NK-92 (cell line): ENCODE data around the gene MIGA2.
A peak's percentile ranks its signal among the peaks of the same experiment; 100 is the strongest.

ENCODE experiments used
- DNase-seq: peaks from one replicate; lab custom pipeline; 2025; ENCODE audit not compliant: unreplicated experiment; lab: John Stamatoyannopoulos, UW

Gene MIGA2

DNA sequence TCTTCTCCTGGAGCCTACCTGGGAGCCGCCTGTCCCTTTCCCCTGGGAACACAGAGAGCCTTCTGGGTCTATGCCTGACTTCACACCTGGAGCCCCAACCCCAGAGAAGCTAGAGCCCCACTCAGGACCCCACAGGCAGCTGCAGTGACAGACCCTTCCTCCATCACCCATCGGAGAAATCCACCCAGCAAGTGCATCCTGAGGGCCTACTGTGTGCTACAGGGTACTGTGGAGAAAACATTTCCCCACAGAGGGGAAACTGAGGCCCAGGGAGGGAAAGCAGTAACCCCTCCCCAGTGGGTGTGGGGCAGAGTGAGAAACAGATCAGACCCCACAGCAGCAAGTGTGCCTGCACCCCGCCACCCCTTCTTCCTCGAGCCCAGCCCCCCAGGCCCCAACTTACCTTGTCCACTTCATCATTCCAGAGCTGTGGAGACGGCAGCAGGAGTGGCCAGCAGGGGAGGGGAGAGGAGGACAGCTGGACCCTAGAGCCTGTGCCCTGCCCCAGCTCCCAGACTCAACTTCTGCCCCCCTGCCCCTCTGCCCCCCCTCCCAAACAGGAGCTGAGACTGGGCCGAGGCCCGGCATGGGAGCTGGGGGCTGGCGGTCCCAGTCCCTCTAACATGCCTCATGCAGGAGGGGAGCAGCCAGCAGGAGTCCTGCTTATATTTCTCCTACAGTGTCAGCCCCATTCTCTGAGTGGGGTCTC is 26.0 kb upstream of the MIGA2 start:
- no peak for DNase-seq

DNA sequence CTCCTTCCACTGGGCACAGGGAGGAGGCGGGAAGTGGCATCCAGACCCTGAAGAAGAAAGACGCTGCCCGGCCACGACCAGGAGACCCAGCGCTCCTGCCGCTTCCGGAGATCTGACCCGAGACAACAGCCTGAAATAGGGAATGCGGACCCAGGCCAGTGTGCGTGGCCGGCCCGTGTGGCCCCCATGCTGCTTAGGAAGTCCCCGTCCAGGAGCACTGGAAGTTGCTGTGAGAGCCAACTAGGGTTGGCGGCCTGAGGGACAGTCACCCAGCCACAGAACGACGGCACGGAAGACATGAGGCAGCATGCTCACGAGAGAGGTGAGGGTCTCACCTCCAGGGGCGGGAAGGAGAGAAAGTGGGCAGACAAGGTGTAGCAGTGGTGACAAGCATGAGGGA is 25.3 kb upstream of the MIGA2 start:
- DNase-seq, result no peak

GRCh38 chr9:129011761-129012181 is 24.7 kb upstream of the MIGA2 start:
- no peak for DNase-seq

DNA sequence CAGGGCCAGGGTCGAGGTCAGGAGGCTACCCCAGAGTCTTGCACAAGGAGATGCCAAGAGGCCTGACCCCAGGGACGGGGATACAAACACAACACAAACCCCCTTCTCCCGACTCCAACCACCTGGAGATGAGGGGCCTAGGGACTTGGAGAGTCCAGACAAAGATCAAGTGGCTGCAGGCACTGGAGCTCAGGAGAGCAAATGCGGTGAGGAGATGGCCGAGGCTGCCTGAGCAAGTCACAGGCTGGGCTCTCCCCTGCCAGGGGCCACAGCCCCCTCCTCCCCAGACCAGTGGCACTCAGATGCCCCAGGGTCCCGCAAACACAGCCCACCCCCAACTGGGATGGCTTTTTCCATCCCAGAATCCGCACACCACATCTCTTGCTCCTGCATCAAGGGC is 24.1 kb upstream of the MIGA2 start:
- DNase-seq, result no peak

- no peak for DNase-seq
These were observed 23.5 kb upstream of the MIGA2 start for GRCh38 chr9:129012893-129013448.

DNA sequence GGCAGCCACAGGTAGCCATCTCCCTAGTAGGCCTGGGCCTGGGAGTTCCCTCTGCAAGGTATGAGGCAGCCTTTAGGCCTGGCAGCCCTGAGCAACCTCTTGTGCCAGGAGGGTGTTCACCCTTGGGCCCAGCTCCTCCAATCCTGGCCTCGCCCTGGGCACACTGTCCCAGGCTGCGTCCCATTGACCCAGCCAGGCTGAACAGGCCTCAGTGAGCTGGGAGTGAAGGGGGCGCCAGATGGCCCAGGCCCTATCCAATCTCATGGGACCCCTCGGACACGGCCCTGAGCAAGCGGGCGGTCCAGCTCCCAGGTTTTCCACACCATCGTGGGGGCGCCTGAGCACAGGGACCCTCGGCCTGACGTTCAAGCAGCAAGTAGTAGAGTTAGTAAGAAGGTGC is 22.8 kb upstream of the MIGA2 start:
- DNase-seq, result no peak

- no peak for DNase-seq
These were observed 22.3 kb upstream of the MIGA2 start for GRCh38 chr9:129014124-129014523.

DNA sequence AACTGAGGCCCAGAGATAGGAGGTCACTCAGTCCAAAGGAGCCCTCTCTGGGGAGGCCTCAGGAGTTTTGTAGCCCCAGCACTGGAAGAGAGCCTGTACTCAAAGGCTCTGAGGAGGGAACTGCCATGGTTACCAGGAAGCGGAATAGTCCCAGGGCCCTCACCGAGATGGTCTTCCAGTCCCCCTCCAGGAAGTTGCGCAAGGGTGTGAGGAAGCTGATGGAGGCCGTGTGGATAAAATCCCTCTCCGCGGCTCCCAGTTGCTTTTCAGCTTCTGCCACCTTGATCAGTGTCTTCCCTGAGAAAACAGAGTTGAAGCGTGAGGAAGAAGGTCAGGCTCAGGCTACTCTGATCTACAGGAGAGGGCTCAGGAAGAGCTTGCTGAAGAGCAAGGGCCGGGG is 21.8 kb upstream of the MIGA2 start:
- DNase-seq, result no peak

DNA sequence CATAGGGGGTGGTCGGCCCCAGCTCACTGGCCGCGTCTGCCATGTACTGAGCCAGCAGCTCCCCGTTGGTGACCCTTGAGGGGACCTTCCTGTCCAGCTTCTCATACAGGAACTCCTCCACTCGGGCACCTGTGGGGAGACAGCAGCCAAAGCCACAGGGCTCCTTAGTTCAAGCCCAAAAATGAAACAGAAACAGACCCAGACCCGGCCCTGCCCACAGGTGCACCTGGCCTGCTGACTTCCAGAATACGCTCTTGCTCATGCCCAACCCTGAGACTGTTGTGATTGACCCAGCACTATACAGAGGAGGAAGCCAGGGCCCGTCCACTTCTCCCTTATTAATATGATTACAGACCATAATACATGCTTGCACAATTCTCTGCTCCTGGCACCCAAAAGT is 15.3 kb upstream of the MIGA2 start:
- DNase-seq, result no peak

- no peak for DNase-seq
These were observed 14.4 kb upstream of the MIGA2 start for GRCh38 chr9:129022037-129022436.

DNA sequence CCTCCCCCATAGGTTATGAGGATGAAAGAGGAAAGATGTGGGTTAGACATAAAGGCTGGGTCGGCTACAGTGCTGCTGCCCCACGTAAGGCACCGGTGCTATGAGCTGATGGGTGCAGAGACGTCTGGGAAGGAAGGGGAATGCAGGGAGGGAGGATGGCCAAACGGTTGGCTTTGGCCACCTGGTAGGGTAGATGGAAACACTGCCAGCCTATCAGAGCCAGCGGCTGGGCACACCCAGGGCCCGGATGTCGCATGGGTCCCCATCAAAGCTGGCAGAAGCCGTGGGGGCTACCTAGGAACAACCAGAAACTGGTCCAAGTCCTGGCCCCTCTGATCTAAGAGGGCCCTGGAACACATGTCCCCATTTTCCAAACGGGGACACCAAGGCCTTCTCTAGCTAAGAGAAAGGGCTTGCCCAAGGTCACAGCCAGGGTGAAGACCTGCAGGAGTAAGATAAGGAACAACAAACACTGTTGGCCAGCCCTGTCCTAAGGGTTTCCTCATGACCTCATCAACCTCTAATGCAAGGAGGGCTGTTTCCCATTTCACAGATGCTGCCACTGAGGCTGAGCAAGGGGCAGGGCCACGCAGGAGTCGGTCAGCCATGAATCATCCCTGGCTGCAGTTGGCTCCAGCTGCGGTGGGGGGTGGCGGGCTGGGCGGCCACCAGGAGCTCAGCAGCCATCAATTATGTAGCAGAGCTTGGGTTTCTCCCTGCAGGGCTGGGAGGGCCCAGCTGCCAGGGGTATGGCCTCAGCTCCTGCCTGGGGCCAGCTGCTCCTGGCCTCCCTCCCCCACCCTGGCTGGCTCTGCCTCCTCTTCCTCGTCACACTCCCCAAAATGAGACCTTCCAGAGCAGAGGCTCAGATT is 13.2 kb upstream of the MIGA2 start:
- DNase-seq, result no peak

DNA sequence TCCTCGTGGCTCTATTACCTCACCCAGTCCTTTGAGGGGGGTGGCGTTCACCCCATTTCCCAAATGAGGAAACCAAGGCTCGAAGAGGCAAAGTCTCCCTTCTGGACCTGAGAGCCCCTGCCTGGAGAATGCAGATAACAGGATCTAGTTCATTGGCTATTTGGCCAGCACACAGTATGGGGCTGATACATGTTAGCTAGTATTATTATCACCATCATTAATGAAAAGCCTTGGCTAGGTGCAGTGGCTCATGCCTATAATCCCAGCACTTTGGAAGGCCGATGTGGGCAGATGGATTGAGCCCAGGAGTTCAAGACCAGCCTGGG is 12.6 kb upstream of the MIGA2 start:
- no peak for DNase-seq

DNA sequence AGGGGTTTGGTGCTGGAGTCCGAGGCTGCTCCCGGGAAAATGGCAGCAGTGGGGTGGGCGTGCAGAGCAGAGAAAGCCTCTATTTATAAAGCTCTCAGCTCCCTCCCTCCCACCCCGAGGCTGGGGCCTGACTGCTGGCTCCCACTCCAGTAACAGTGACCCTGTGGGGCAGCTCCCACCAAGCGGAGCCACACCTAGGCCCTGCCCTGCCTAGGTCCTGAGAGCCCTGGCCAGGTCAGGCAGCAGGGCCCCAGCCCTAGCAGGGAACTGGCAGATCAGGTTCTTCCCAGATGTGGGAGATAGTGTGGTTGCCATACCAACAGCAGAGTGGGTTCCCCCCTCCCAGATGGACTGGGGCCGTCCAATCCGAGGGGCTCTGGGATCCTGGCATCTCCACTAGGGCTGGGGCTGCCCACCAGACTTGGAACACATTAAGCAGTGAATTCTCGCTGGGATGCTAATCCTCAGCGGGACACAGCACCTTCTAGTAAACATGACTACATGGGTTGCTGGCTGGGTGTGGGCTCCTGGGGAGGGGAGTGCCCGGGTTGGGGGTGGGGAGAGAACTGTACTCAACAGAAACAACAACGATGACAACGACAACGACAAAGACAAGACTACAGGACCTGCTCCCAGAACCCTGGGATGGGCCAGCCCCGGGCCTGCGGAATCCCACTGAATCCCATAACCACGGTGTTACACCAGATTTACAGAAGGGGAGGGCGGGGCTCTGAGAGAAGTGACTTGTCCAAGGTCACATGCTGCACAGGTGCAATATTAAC is 9.8 kb upstream of the MIGA2 start:
- DNase-seq, result no peak

- no peak for DNase-seq
These were observed 9.2 kb upstream of the MIGA2 start for GRCh38 chr9:129027224-129027684.

- no peak for DNase-seq
These were observed 8.7 kb upstream of the MIGA2 start for GRCh38 chr9:129027685-129028191.

DNA sequence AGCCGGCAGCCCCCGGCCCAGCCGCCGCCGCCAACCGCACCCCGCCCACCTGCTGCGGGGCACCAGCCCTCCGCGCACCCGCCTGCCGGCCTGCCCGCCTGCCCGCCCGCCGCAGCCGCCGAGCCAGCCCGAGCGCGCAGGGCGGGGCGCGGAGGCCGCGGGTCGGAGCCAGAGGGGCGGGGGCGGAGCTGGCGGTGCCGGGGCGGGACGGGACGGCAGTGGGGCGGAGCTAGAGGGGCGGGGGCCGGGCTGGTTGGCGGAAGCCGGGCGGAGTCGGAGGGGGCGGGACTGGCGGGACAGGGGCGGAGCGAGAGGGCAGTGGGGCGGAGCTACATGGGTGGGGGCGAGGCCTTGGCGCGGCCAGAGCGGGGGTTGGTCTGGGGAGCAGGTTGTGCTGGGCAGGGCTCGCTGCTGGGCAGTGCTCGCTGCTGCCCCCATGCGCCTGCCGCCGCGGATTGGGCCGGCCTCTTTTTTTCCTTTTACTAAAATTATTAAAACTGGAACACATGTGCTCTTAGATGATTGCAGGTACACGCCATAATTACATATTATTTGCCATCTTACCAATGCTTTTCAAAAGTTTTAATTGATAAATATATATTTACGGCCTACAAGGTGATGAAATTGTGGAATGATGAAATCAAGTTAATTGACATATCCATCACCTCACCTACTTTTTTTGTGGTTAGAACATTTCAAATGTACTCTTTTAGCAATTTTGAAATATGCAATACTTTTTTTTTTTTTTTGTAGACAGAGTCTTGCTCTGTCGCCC is 8.0 kb upstream of the MIGA2 start, which contains the start of gene SH3GLB2:
SH3GLB2 (minus strand) TSS at position 140 of the 775 bp plus-strand sequence. CDS start 177 bp downstream, outside the sequence.
- peak; percentile 29 for DNase-seq

DNA sequence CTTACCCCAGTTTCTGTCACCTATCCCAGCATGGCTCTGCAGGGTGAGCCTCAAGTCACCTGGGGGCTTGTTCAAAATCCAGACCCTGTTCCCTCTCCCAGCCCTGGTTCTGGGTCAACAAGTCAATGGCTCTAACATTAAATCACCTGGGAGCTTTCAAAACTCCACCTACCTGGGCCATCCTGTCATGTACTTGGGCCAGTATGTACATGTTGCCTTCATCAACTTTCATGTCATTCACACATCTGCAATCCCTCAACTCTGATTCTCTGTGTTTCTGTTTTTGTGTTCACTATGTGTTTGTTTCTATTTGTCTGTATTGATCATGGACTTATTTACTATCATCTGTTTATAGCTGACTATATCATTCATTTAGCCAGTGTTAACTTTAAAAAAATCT is 6.2 kb upstream of the MIGA2 start:
- DNase-seq, result no peak

- DNase-seq, result no peak
These were observed 4.9 kb upstream of the MIGA2 start for GRCh38 chr9:129031514-129031913.

- no peak for DNase-seq
These were observed 3.8 kb upstream of the MIGA2 start for GRCh38 chr9:129032541-129033159.

DNA sequence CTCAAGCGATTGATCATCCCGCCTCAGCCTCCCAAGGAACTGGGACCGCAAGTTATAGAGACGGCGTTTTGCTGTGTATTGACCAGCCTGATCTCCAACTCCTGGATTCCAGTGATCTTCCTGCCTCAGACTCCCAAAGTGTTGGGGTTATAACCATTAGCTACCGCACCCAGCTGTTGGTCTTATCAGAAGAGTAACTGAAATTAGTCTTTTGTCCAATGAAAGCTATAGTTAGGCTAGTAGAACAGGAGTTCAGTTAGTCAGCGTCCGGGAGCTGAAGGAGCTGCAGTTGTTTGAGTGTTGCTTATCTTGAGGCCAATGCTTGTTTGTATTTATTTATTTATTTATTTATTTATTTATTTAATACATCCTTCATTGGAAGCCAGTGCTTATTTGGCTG is 3.2 kb upstream of the MIGA2 start:
- DNase-seq, result no peak
